ENCODE results near the gene NABP1.
A peak's percentile ranks its signal among the peaks of the same experiment; 100 is the strongest.
"Not testable (repeated sequence)": the region's sequence is repeated elsewhere in the genome, so short reads cannot be mapped to it uniquely, and the experiment has no call there.

The NABP1 gene

GRCh38 chr2:191677646-191678436, at the start of gene NABP1:
Gene NABP1, plus strand, starts transcription at chr2:191678136. Its CDS starts 479 bp downstream, at chr2:191678615.
- peak; percentile 96 to 99 (median 98) for DNase-seq (ENCODE audit: low read depth in 2 of 3, low spot score in 1 of 3)

- DNase-seq (ENCODE audit: low read depth in 2 of 3, low spot score in 1 of 3): no peak
Observed at GRCh38 chr2:191629001-191629453, 48.9 kb upstream of the NABP1 start.

GRCh38 chr2:191629976-191630712, 47.8 kb upstream of the NABP1 start:
- no peak for DNase-seq (ENCODE audit: low read depth in 2 of 3, low spot score in 1 of 3)

- DNase-seq (ENCODE audit: low read depth in 2 of 3, low spot score in 1 of 3): no peak
Observed at GRCh38 chr2:191631754-191632153, 46.2 kb upstream of the NABP1 start.

- DNase-seq (ENCODE audit: low read depth in 2 of 3, low spot score in 1 of 3): no peak
Observed at GRCh38 chr2:191632426-191632825, 45.5 kb upstream of the NABP1 start.

GRCh38 chr2:191634791-191635190, 43.1 kb upstream of the NABP1 start:
- DNase-seq (ENCODE audit: low read depth in 2 of 3, low spot score in 1 of 3): no peak

GRCh38 chr2:191635333-191636234, 42.4 kb upstream of the NABP1 start:
- DNase-seq (ENCODE audit: low read depth in 2 of 3, low spot score in 1 of 3): no peak

- DNase-seq (ENCODE audit: low read depth in 2 of 3, low spot score in 1 of 3): no peak
Observed at GRCh38 chr2:191636235-191636543, 41.7 kb upstream of the NABP1 start.

- DNase-seq (ENCODE audit: low read depth in 2 of 3, low spot score in 1 of 3): no peak
Observed at GRCh38 chr2:191636586-191636985, 41.4 kb upstream of the NABP1 start.

- DNase-seq (ENCODE audit: low read depth in 2 of 3, low spot score in 1 of 3): no peak
Observed at GRCh38 chr2:191637182-191638078, 40.5 kb upstream of the NABP1 start.

- no peak for DNase-seq (ENCODE audit: low read depth in 2 of 3, low spot score in 1 of 3)
Observed at GRCh38 chr2:191638079-191638801, 39.7 kb upstream of the NABP1 start.

- DNase-seq (ENCODE audit: low read depth in 2 of 3, low spot score in 1 of 3): no peak
Observed at GRCh38 chr2:191638802-191639172, 39.1 kb upstream of the NABP1 start.

GRCh38 chr2:191641609-191642008, 36.3 kb upstream of the NABP1 start:
- no peak for DNase-seq (ENCODE audit: low read depth in 2 of 3, low spot score in 1 of 3)

GRCh38 chr2:191642541-191642940, 35.4 kb upstream of the NABP1 start:
- DNase-seq (ENCODE audit: low read depth in 2 of 3, low spot score in 1 of 3): no peak

- no peak for DNase-seq (ENCODE audit: low read depth in 2 of 3, low spot score in 1 of 3)
Observed at GRCh38 chr2:191643429-191643828, 34.5 kb upstream of the NABP1 start.

GRCh38 chr2:191644613-191645012, 33.3 kb upstream of the NABP1 start:
- not testable (repeated sequence) for DNase-seq (ENCODE audit: low read depth in 2 of 3, low spot score in 1 of 3)

GRCh38 chr2:191645032-191645431, 32.9 kb upstream of the NABP1 start:
- DNase-seq (ENCODE audit: low read depth in 2 of 3, low spot score in 1 of 3): no peak

GRCh38 chr2:191645434-191646162, 32.3 kb upstream of the NABP1 start:
- DNase-seq (ENCODE audit: low read depth in 2 of 3, low spot score in 1 of 3): no peak

All from stimulated activated CD4-positive, alpha-beta T cell treated with anti-CD3 and anti-CD28 coated beads, Interleukin-12 subunit alpha, Interleukin-12 subunit beta, amount 100 ng/mL, for 48 hours (primary cell).